Gastrocnemius medialis (tissue), 4 donors: ENCODE measurements around the gene SLC22A5. TPM values are rescaled to one million over a fixed set of nuclear protein-coding genes. Genes with fewer than 3 reads are reported as not detected.

Experiments
- ATAC-seq, 2 donors: fragments of 150-250 bp; one replicate each; pipeline ENCODE4 v1.9.1; 2016
- DNase-seq, 2 donors: peaks; one replicate each; pipeline ENCODE4 v3.0.0-alpha.2; 2019
- H3K27ac ChIP-seq, 4 donors: fragments of 200-600 bp; sonication (generic); 1 replicate in 1 of 4; 2 replicates in 3 of 4; pipeline ENCODE4 v1.5.1; 2016 to 2018; ENCODE audit warnings: mild to moderate bottlenecking in 2 of 4, moderate library complexity in 1 of 4
- H3K27me3 ChIP-seq, 3 donors: fragments of 200-600 bp; sonication (generic) in 2 of 3; 1 replicate in 1 of 3; 2 replicates in 2 of 3; pipeline versions ENCODE4 v1.5.1 to v1.6.0; 2016 to 2019; ENCODE audit warnings: mild to moderate bottlenecking in 1 of 3, moderate library complexity in 1 of 3
- H3K36me3 ChIP-seq, 2 donors: fragments of 200-600 bp; sonication (generic) in 1 of 2; one replicate each; pipeline ENCODE4 v1.5.1; 2017 to 2018
- H3K4me1 ChIP-seq, 2 donors: fragments of 200-600 bp; sonication (generic) in 1 of 2; one replicate each; pipeline ENCODE4 v1.5.1; 2016 to 2017; ENCODE audit warnings: mild to moderate bottlenecking in 2 of 2
- H3K4me3 ChIP-seq, 4 donors: fragments of 200-600 bp; sonication (generic) in 3 of 4; 1 replicate in 1 of 4; 2 replicates in 3 of 4; pipeline ENCODE4 v1.5.1; 2016 to 2019; ENCODE audit warnings: mild to moderate bottlenecking in 2 of 4
- H3K9me3 ChIP-seq, 3 donors: fragments of 200-600 bp; sonication (generic) in 2 of 3; 1 replicate in 1 of 3; 2 replicates in 2 of 3; pipeline ENCODE4 v1.5.1; 2016 to 2019
- POLR2A ChIP-seq, 2 donors: fragments of 450-650 bp; IDR thresholded peaks; one replicate each; pipeline ENCODE4 v1.6.1; 2017; ENCODE audit warnings: antibody characterized with exemption in 2 of 2, mild to moderate bottlenecking in 2 of 2, moderate library complexity in 2 of 2
- in situ Hi-C, 4 donors: fragments of 200-750 bp; cut with MboI; loops; one replicate each; pipeline versions ENCODE4 v1.15.0 to v1.8.0; 2017; ENCODE audit warnings: low sequenced_read_pairs in 4 of 4
- intact Hi-C: fragments of 100-400 bp; cut with DNase I; formaldehyde crosslinking; loops from one replicate; pipeline ENCODE4 v1.15.1; 2023; ENCODE audit warnings: low total_unique reads
- total RNA-seq, 4 donors: library from RNA; depleted of rRNA; stranded (reverse); fragments of >200 nt; gene quantifications; one replicate each; pipeline versions ENCODE4 v1.1.0 to v1.2.3, GENCODE V29; 2016
- TF ChIP-seq, protein P1 (sequence below), 5 experiments: fragments of 450-650 bp in 3 of 5; fragments of 200-600 bp in 2 of 5; sonication (generic) in 2 of 5; IDR thresholded peaks in 4 of 5; conservative IDR thresholded peaks in 1 of 5; 1 replicate in 4 of 5; 2 replicates in 1 of 5; pipeline ENCODE4 v1.5.1; 2016 to 2019; ENCODE audit warnings: antibody characterized with exemption in 5 of 5, mild to moderate bottlenecking in 3 of 5, moderate library complexity in 3 of 5

The SLC22A5 gene
- total RNA-seq, 4 donors from 2014 or later: 56.2 to 116 (median 79.2) TPM

DNA sequence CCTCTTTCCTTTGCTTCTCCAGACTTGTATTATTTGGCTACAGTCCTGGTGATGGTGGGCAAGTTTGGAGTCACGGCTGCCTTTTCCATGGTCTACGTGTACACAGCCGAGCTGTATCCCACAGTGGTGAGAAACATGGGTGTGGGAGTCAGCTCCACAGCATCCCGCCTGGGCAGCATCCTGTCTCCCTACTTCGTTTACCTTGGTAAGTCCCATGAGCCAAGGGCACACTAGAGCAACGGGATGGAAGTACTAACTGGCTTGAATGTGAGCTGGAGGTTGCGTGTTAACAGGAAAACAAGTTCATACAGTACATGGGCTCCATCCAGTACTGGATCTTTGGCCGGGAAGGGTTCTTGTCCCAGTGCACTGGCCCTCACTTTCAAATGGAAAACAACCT, 22.9 kb downstream of the SLC22A5 start:
- Histone ChIP-seq H3K4me1 (peaks cover 12% of the 10 kb centered on the region in 2 donors), H3K4me3 (no peak overlapping the region), H3K27ac (no peak overlapping the region), H3K27me3 (no peaks in the 10 kb centered on the region), H3K9me3 (no peaks in the 10 kb centered on the region), H3K36me3 (peaks cover 0 to 78% of the 10 kb centered on the region in 2 donors)
- DNase-seq (no peak), ATAC-seq (no peak)
- in situ Hi-C loops: loop anchor here in 2 of 4 donors (25.0 kb wide), 1 partner anchor 470 kb away; the partner anchor contains the start of genes GDF9 (in 2 of the 2), LEAP2 (in 2 of the 2) and UQCRQ (in 2 of the 2)
- intact Hi-C loops: no loop called here
- TF ChIP-seq, protein P1, sequence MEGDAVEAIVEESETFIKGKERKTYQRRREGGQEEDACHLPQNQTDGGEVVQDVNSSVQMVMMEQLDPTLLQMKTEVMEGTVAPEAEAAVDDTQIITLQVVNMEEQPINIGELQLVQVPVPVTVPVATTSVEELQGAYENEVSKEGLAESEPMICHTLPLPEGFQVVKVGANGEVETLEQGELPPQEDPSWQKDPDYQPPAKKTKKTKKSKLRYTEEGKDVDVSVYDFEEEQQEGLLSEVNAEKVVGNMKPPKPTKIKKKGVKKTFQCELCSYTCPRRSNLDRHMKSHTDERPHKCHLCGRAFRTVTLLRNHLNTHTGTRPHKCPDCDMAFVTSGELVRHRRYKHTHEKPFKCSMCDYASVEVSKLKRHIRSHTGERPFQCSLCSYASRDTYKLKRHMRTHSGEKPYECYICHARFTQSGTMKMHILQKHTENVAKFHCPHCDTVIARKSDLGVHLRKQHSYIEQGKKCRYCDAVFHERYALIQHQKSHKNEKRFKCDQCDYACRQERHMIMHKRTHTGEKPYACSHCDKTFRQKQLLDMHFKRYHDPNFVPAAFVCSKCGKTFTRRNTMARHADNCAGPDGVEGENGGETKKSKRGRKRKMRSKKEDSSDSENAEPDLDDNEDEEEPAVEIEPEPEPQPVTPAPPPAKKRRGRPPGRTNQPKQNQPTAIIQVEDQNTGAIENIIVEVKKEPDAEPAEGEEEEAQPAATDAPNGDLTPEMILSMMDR (IDR thresholded peaks at IDR 0.05 in 4 of 5, conservative IDR thresholded peaks at IDR 0.05 in 1 of 5): no peak
- TF ChIP-seq POLR2A (IDR thresholded peaks at IDR 0.05): no peak

DNA sequence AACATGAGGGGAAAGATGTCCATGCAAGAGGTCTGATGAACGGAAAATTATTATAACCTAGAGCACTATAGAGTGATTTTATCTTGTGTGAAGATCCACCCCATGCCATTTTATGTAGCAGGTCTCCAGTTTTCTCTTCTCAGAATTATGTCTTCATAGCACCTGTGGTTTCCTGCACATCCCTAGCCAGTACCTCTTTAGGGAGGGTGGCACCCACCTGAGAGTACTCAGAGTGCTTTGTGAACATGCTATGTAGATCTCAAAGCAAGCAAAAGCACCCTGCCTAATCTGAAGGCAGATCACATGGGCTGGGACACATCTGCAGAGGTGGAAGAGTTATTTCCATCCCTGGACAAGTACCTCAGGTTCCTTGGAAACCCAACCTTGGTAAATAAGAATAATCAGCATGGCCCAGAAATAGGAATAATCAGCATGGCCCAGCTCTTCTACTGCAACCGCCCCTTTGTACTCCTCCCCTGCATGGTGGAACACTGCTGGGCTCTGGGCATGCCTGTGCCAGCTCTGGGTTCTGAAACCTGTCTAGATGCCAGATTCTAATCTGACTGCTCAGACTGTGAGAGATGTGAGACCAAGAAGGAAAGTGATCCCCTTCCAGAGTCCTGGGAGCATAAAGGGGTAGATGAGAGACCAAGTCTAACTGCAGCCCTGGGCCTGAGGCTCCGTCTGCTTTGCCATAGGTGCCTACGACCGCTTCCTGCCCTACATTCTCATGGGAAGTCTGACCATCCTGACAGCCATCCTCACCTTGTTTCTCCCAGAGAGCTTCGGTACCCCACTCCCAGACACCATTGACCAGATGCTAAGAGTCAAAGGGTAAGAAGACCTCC, 23.7 kb downstream of the SLC22A5 start:
- Histone ChIP-seq H3K4me3 (no peak overlapping the region), H3K4me1 (peaks cover 5 to 6% of the 10 kb centered on the region in 2 donors), H3K9me3 (no peaks in the 10 kb centered on the region), H3K27ac (no peak overlapping the region), H3K36me3 (peaks cover 0 to 74% of the 10 kb centered on the region in 2 donors), H3K27me3 (no peaks in the 10 kb centered on the region)
- ATAC-seq (no peak), DNase-seq (no peak)
- TF ChIP-seq, protein P1 (IDR thresholded peaks at IDR 0.05 in 4 of 5, conservative IDR thresholded peaks at IDR 0.05 in 1 of 5): no peak
- no peak for TF ChIP-seq POLR2A (IDR thresholded peaks at IDR 0.05)
- in situ Hi-C loops: loop anchor here in 2 of 4 donors (25.0 kb wide), 1 partner anchor 469 kb away; the partner anchor contains the start of genes GDF9 (in 2 of the 2), LEAP2 (in 2 of the 2) and UQCRQ (in 2 of the 2)
- intact Hi-C loops: no loop called here

DNA sequence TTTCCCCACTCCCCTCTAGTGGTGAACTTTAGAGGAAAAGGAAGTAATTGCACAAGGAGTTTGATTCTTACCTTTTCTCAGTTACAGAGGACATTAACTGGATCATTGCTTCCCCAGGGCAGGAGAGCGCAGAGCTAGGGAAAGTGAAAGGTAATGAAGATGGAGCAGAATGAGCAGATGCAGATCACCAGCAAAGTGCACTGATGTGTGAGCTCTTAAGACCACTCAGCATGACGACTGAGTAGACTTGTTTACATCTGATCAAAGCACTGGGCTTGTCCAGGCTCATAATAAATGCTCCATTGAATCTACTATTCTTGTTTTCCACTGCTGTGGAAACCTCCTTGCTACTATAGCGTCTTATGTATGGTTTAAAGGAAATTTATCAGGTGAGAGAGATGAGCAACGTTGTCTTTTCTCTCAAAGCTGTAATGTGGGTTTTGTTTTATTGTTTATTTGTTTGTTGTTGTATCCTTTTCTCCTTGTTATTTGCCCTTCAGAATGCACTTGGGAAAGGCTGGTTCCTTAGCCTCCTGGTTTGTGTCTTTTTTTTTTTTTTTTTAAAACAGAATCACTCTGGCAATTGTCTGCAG, 25.3 kb downstream of the SLC22A5 start:
- TF ChIP-seq POLR2A (IDR thresholded peaks at IDR 0.05): no peak
- TF ChIP-seq, protein P1 (IDR thresholded peaks at IDR 0.05 in 4 of 5, conservative IDR thresholded peaks at IDR 0.05 in 1 of 5): no peak
- no peak overlapping the region for H3K27ac ChIP-seq
- no peaks in the 10 kb centered on the region for H3K27me3 ChIP-seq
- ATAC-seq (no peak), DNase-seq (no peak)
- H3K36me3 ChIP-seq: peaks cover 0 to 61% of the 10 kb centered on the region in 2 donors
- no peak overlapping the region for H3K4me3 ChIP-seq
- H3K4me1 ChIP-seq: no peaks in the 10 kb centered on the region
- in situ Hi-C loops: loop anchor here in 2 of 4 donors (25.0 kb wide), 1 partner anchor 468 kb away; the partner anchor contains the start of genes GDF9 (in 2 of the 2), LEAP2 (in 2 of the 2) and UQCRQ (in 2 of the 2)
- intact Hi-C loops: no loop called here
- H3K9me3 ChIP-seq: no peaks in the 10 kb centered on the region

DNA sequence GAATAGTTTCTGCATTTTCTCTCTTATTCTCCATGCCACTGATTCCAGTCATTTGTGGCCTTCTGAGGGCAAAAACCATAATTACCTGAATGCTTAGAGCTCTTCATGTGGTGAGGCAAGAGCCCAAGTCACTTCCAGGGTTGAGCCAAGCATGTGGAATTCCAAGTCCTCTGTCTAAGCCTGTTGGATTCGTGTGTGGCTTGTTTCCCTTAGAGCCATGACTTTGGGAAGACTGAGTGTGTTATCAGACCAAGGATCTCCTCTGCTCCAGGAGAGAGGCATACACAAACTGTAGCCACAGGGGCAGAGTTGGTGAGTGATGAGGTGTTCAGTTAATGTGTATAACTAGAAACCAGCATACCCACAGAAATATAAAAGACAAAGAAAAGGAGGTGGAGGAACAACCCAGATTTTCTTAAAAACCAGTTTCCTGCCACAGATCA, 27.1 kb downstream of the SLC22A5 start:
- ATAC-seq (no peak), DNase-seq (no peak)
- Histone ChIP-seq H3K36me3 (peaks cover 0 to 44% of the 10 kb centered on the region in 2 donors), H3K4me1 (no peaks in the 10 kb centered on the region), H3K27ac (no peak overlapping the region), H3K9me3 (no peaks in the 10 kb centered on the region), H3K27me3 (no peaks in the 10 kb centered on the region), H3K4me3 (no peak overlapping the region)
- TF ChIP-seq, protein P1 (IDR thresholded peaks at IDR 0.05 in 4 of 5, conservative IDR thresholded peaks at IDR 0.05 in 1 of 5): no peak
- TF ChIP-seq POLR2A (IDR thresholded peaks at IDR 0.05): no peak
- in situ Hi-C loops: loop anchor here in 2 of 4 donors (25.0 kb wide), 1 partner anchor 466 kb away; the partner anchor contains the start of genes GDF9 (in 2 of the 2), LEAP2 (in 2 of the 2) and UQCRQ (in 2 of the 2)
- intact Hi-C loops: no loop called here
